RPMI8226 (cell line): Measurements from ENCODE around the gene IER5L.
"Not testable (repeated sequence)": the region's sequence is repeated elsewhere in the genome, so short reads cannot be mapped to it uniquely, and the experiment has no call there.

Experiments
- DNase-seq: peaks from one replicate; pipeline ENCODE4 v3.0.0-alpha.2; 2015

The IER5L gene

GRCh38 chr9:129202613-129203555, 24.8 kb upstream of the IER5L start:
- peak; percentile 88 for DNase-seq

GRCh38 chr9:129201866-129202265, 23.8 kb upstream of the IER5L start:
- no peak for DNase-seq

GRCh38 chr9:129201289-129201688, 23.2 kb upstream of the IER5L start:
- no peak for DNase-seq

GRCh38 chr9:129200255-129200654, 22.2 kb upstream of the IER5L start:
- DNase-seq: no peak

GRCh38 chr9:129199044-129199435, 21.0 kb upstream of the IER5L start:
- no peak for DNase-seq

- no peak for DNase-seq
Observed at GRCh38 chr9:129198319-129199043, 20.4 kb upstream of the IER5L start.

- no peak for DNase-seq
Observed at GRCh38 chr9:129197978-129198318, 19.9 kb upstream of the IER5L start.

- DNase-seq: not testable (repeated sequence)
Observed at GRCh38 chr9:129197045-129197444, 19.0 kb upstream of the IER5L start.

- DNase-seq: no peak
Observed at GRCh38 chr9:129195606-129196005, 17.5 kb upstream of the IER5L start.

GRCh38 chr9:129194221-129194620, 16.2 kb upstream of the IER5L start:
- no peak for DNase-seq

- DNase-seq: no peak
Observed at GRCh38 chr9:129193655-129194054, 15.6 kb upstream of the IER5L start.

GRCh38 chr9:129191234-129191633, 13.2 kb upstream of the IER5L start:
- DNase-seq: no peak

- not testable (repeated sequence) for DNase-seq
Observed at GRCh38 chr9:129189971-129190370, 11.9 kb upstream of the IER5L start.

- no peak for DNase-seq
Observed at GRCh38 chr9:129187042-129187441, 9.0 kb upstream of the IER5L start.

GRCh38 chr9:129185991-129186390, 7.9 kb upstream of the IER5L start:
- DNase-seq: peak; percentile 84

- no peak for DNase-seq
Observed at GRCh38 chr9:129185402-129185801, 7.3 kb upstream of the IER5L start.

GRCh38 chr9:129184596-129185122, 6.6 kb upstream of the IER5L start:
- no peak for DNase-seq

GRCh38 chr9:129184219-129184524, 6.1 kb upstream of the IER5L start:
- DNase-seq: no peak

GRCh38 chr9:129183495-129184218, 5.6 kb upstream of the IER5L start:
- peak; percentile 37 for DNase-seq

GRCh38 chr9:129182625-129183494, 4.8 kb upstream of the IER5L start:
- DNase-seq: peak; percentile 74

- no peak for DNase-seq
Observed at GRCh38 chr9:129182122-129182521, 4.1 kb upstream of the IER5L start.

GRCh38 chr9:129181246-129181645, 3.2 kb upstream of the IER5L start:
- no peak for DNase-seq
